ENCODE results near the gene IGF1R. TPM values are rescaled to one million over a fixed set of nuclear protein-coding genes. Genes with fewer than 3 reads are reported as not detected.

Gene IGF1R
- 26.5 and 31.6 TPM in 2 replicates for total RNA-seq

DNA sequence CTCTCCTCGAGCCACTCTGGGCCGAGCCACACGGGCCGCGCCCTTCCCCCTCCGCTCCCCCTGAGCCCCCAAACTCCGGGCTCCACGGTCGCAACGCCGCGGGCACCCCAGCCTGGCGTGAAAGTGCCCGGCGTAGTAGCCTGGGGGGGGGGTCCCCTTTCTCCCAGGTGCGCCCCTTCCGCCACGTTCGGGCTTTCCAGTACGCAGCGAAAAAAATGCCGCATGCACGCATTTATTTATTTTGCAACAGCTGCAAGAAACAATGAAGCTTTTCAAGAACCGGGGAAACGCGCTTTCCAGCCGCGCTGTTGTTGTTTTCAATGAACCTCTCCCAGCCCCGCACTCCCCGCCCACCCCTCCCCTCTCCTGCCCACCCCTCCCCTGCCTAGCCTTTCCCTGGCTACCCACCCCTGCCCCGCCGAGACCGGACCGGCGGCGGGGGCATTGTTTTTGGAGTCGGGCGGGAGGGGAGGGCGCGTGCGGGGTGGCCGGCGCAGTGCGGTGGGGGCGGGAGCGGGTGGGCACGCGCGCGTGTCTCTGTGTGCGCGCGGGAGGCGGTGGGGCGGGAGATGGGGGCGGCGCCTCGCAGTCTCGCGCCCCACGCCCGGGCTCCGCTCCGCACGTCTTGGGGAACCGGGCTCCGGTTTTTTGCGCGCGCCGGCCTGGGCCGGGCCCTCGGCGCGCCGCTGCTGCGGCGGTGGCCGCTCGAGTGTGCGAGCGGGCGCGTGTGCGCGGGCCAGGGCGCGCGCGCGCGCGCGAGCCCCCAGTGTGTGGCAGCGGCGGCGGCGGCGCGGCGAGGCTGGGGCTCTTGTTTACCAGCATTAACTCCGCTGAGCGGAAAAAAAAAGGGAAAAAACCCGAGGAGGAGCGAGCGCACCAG lies at the start of gene IGF1R:
IGF1R (plus strand) TSS at position 766 of the 880 bp plus-strand sequence. CDS start 1,043 bp downstream, outside the sequence.

Data from regular cardiac myocyte (primary cell).